A549 (cell line): ENCODE results near the gene MTCH2. TPM values are rescaled to one million over a fixed set of nuclear protein-coding genes. Genes with fewer than 3 reads are reported as not detected.

ENCODE experiments used
- BCL3 ChIP-seq: fragments of >200 bp; sonication (Bioruptor Twin); formaldehyde crosslinking; IDR thresholded peaks from 3 replicates; pipeline ENCODE4 v1.6.1; 2016
- BHLHE40 ChIP-seq: IDR thresholded peaks from 2 replicates; pipeline ENCODE4 v1.6.1; 2012; ENCODE audit warnings: low read depth, low read length, inconsistent platforms
- CEBPB ChIP-seq, 2 experiments: fragments of >200 bp in 1 of 2; sonication (Bioruptor Twin) in 1 of 2; formaldehyde crosslinking in 1 of 2; IDR thresholded peaks; 2 replicates each; pipeline ENCODE4 v1.6.1; 2012 to 2016
- EP300 ChIP-seq, 2 experiments: fragments of >200 bp; sonication (Bioruptor Twin); formaldehyde crosslinking; IDR thresholded peaks; 2 replicates in 1 of 2; 3 replicates in 1 of 2; pipeline ENCODE4 v1.6.1; 2016 to 2017
- ESRRA ChIP-seq: fragments of 150-350 bp; IDR thresholded peaks from 2 replicates; pipeline ENCODE4 v1.6.1; 2014; ENCODE audit warnings: mild to moderate bottlenecking, low read length, borderline replicate concordance
- FOSL2 ChIP-seq, 2 experiments: fragments of 450-650 bp in 1 of 2; fragments of >200 bp in 1 of 2; sonication (Bioruptor Twin) in 1 of 2; formaldehyde crosslinking; IDR thresholded peaks; 2 replicates each; pipeline versions ENCODE4 v1.5.0 to v1.6.1; 2016 to 2020; ENCODE audit warnings: mild to moderate bottlenecking in 1 of 2, moderate library complexity in 1 of 2
- GATA3 ChIP-seq: IDR thresholded peaks from 2 replicates; pipeline ENCODE4 v1.6.1; 2012; ENCODE audit warnings: borderline replicate concordance
- HES2 ChIP-seq: fragments of >200 bp; sonication (Bioruptor Twin); formaldehyde crosslinking; IDR thresholded peaks from 2 replicates; pipeline ENCODE4 v1.6.1; 2016
- JUN ChIP-seq, 2 experiments: fragments of >200 bp; sonication (Bioruptor Twin); formaldehyde crosslinking; IDR thresholded peaks; 2 replicates in 1 of 2; 3 replicates in 1 of 2; pipeline ENCODE4 v1.6.1; 2016 to 2017
- KDM5A ChIP-seq: fragments of 200-600 bp; sonication (generic); IDR thresholded peaks from 2 replicates; pipeline ENCODE4 v1.6.1; 2016; ENCODE audit warnings: antibody characterized with exemption, mild to moderate bottlenecking
- MYC ChIP-seq: IDR thresholded peaks from 2 replicates; pipeline ENCODE4 v1.6.1; 2012; ENCODE audit warnings: mild to moderate bottlenecking, inconsistent platforms, low read length, improper control_type of control experiment, borderline replicate concordance
- NFE2L2 ChIP-seq: fragments of 150-350 bp; conservative IDR thresholded peaks from 2 replicates; pipeline ENCODE4 v1.6.1; 2014; ENCODE audit warnings: low read length
- NPAS2 ChIP-seq: fragments of 250-450 bp; sonication (Bioruptor Pico); IDR thresholded peaks from 2 replicates; pipeline ENCODE4 v1.8.0; 2022; ENCODE audit warnings: mild to moderate bottlenecking, moderate library complexity, borderline replicate concordance
- PHF8 ChIP-seq: fragments of 200-600 bp; sonication (generic); IDR thresholded peaks from 2 replicates; pipeline ENCODE4 v1.6.1; 2016; ENCODE audit warnings: low read depth, mild to moderate bottlenecking, antibody characterized with exemption, moderate library complexity, borderline replicate concordance
- POLR2A ChIP-seq: IDR thresholded peaks from 2 replicates; pipeline ENCODE4 v1.6.1; 2012; ENCODE audit warnings: mild to moderate bottlenecking, low read length
- RAD21 ChIP-seq, 2 experiments: fragments of >200 bp in 1 of 2; sonication (Bioruptor Twin) in 1 of 2; formaldehyde crosslinking in 1 of 2; IDR thresholded peaks in 1 of 2; conservative IDR thresholded peaks in 1 of 2; 2 replicates in 1 of 2; 3 replicates in 1 of 2; pipeline ENCODE4 v1.6.1; 2012 to 2018; ENCODE audit warnings: inconsistent platforms in 1 of 2
- RARB ChIP-seq: fragments of 250-450 bp; sonication (Bioruptor Pico); IDR thresholded peaks from 2 replicates; pipeline ENCODE4 v1.8.0; 2021; ENCODE audit warnings: mild to moderate bottlenecking, moderate library complexity
- RFX5 ChIP-seq: fragments of 450-650 bp; IDR thresholded peaks from 2 replicates; pipeline ENCODE4 v1.7.1; 2014; ENCODE audit warnings: antibody characterized with exemption, mild to moderate bottlenecking, moderate library complexity
- SMC3 ChIP-seq: fragments of >200 bp; sonication (Bioruptor Twin); formaldehyde crosslinking; IDR thresholded peaks from 3 replicates; pipeline ENCODE4 v1.6.1; 2018; ENCODE audit warnings: inconsistent platforms
- TP53 ChIP-seq: fragments of 250-450 bp; sonication (Bioruptor Pico); IDR thresholded peaks from 2 replicates; pipeline ENCODE4 v1.5.0; 2021; ENCODE audit warnings: mild to moderate bottlenecking, moderate library complexity
- ZC3H11A ChIP-seq: fragments of 450-650 bp; IDR thresholded peaks from 2 replicates; pipeline ENCODE4 v1.6.1; 2014; ENCODE audit warnings: antibody characterized with exemption, mild to moderate bottlenecking
- ZFP36 ChIP-seq: fragments of 450-650 bp; IDR thresholded peaks from 2 replicates; pipeline ENCODE4 v1.6.1; 2014; ENCODE audit warnings: borderline replicate concordance; ENCODE audit not compliant: partially characterized antibody
- polyA plus RNA-seq, 4 experiments: library from polyadenylated mRNA; depleted of rRNA in 3 of 4; stranded (reverse); fragments of >200 nt; fragmentation: RNase III in 1 of 4; extraction: RNeasy Plus Mini Kit Qiagen cat#74134 plus additional on column Dnase treatment in 1 of 4; gene quantifications; 2 replicates in 3 of 4; 3 replicates in 1 of 4; pipeline ENCODE4 v1.2.3, GENCODE V29; 2011 to 2017
- TF ChIP-seq, protein P1 (sequence below): fragments of >200 bp; sonication (Bioruptor Twin); formaldehyde crosslinking; IDR thresholded peaks from 3 replicates; pipeline ENCODE4 v1.5.1; 2016
- TF ChIP-seq, protein P2 (sequence below): fragments of 200-600 bp; sonication (generic); IDR thresholded peaks from 2 replicates; pipeline ENCODE4 v1.6.1; 2016; ENCODE audit warnings: antibody characterized with exemption, mild to moderate bottlenecking, moderate library complexity

Gene MTCH2
- polyA plus RNA-seq, 2 of the 4 experiments (the other 2 are of a cell fraction): 179 to 222 TPM

GRCh38 chr11:47578524-47579494 lies 63.5 kb downstream of the MTCH2 start, which contains the start of the genes KBTBD4 and NDUFS3 (continued):
- TF ChIP-seq, protein P1, sequence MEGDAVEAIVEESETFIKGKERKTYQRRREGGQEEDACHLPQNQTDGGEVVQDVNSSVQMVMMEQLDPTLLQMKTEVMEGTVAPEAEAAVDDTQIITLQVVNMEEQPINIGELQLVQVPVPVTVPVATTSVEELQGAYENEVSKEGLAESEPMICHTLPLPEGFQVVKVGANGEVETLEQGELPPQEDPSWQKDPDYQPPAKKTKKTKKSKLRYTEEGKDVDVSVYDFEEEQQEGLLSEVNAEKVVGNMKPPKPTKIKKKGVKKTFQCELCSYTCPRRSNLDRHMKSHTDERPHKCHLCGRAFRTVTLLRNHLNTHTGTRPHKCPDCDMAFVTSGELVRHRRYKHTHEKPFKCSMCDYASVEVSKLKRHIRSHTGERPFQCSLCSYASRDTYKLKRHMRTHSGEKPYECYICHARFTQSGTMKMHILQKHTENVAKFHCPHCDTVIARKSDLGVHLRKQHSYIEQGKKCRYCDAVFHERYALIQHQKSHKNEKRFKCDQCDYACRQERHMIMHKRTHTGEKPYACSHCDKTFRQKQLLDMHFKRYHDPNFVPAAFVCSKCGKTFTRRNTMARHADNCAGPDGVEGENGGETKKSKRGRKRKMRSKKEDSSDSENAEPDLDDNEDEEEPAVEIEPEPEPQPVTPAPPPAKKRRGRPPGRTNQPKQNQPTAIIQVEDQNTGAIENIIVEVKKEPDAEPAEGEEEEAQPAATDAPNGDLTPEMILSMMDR: no peak
- TF ChIP-seq RAD21 (conservative IDR thresholded peaks at IDR 0.05 in 1 of 2, IDR thresholded peaks at IDR 0.05 in 1 of 2) (peak in 1 of 2 experiments; percentile 20; a peak in 1 of 5 replicates), HES2 (no peak), EP300 (IDR thresholded peaks at IDR 0.05) (no peak), BCL3 (peak; percentile 74), ZFP36 (no peak), NFE2L2 (no peak), ZC3H11A (peak; percentile 41; the same call in 1 of the 2 replicates), MYC (peak; percentile 40; the same call in 1 of the 2 replicates), KDM5A (peak; percentile 97), CEBPB (IDR thresholded peaks at IDR 0.05) (peak in 1 of 2 experiments; percentile 40; a peak in 1 of 4 replicates), POLR2A (peak; percentile 78), NPAS2 (no peak), GATA3 (peak; percentile 66), JUN (IDR thresholded peaks at IDR 0.05) (peak; percentile 83 to 96; a peak in 4 of 5 replicates), TP53 (CRISPR knock-in tag) (no peak), BHLHE40 (no peak), PHF8 (peak; percentile 51; the same call in 1 of the 2 replicates), RARB (CRISPR knock-in tag) (no peak), SMC3 (no peak), RFX5 (peak; percentile 60; the same call in 1 of the 2 replicates), ESRRA (peak; percentile 90), FOSL2 (IDR thresholded peaks at IDR 0.05) (no peak), FOSL2 (CRISPR knock-in tag; IDR thresholded peaks at IDR 0.05) (peak; percentile 54)
- TF ChIP-seq, protein P2, sequence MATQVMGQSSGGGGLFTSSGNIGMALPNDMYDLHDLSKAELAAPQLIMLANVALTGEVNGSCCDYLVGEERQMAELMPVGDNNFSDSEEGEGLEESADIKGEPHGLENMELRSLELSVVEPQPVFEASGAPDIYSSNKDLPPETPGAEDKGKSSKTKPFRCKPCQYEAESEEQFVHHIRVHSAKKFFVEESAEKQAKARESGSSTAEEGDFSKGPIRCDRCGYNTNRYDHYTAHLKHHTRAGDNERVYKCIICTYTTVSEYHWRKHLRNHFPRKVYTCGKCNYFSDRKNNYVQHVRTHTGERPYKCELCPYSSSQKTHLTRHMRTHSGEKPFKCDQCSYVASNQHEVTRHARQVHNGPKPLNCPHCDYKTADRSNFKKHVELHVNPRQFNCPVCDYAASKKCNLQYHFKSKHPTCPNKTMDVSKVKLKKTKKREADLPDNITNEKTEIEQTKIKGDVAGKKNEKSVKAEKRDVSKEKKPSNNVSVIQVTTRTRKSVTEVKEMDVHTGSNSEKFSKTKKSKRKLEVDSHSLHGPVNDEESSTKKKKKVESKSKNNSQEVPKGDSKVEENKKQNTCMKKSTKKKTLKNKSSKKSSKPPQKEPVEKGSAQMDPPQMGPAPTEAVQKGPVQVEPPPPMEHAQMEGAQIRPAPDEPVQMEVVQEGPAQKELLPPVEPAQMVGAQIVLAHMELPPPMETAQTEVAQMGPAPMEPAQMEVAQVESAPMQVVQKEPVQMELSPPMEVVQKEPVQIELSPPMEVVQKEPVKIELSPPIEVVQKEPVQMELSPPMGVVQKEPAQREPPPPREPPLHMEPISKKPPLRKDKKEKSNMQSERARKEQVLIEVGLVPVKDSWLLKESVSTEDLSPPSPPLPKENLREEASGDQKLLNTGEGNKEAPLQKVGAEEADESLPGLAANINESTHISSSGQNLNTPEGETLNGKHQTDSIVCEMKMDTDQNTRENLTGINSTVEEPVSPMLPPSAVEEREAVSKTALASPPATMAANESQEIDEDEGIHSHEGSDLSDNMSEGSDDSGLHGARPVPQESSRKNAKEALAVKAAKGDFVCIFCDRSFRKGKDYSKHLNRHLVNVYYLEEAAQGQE: peak; percentile 42; the same call in 1 of the 2 replicates
